GM20000 (cell line): Measurements from ENCODE around the gene CTNNBL1.

Source experiments
- DNase-seq: peaks from one replicate; pipeline ENCODE4 v3.0.0; 2012; ENCODE audit warnings: low spot score
- TF ChIP-seq, protein P1 (sequence below): IDR thresholded peaks from 2 replicates; pipeline ENCODE4 v1.5.1; 2012; ENCODE audit warnings: mild to moderate bottlenecking, control low read depth; ENCODE audit errors: extremely low read depth, missing control alignments

Gene CTNNBL1

DNA sequence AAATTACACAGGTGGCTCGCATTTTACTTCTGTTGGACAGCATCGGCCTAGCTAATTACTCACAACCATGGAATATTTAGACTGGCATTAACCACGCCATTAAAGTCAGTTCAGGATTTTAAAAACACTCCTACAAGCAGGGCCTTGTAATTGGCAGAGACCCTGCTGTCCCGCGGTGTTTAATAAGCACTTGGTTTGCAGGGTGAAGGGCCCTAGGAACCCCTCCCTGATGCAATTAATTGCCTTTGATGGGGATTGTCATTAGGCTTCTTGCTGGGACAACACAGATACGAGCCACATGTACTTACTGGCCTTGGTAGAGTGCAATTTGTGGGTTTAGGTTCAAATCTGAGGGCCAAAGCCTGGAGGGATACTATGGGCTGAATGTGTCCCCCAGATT lies 201.3 kb downstream of the CTNNBL1 start:
- no peak for DNase-seq

DNA sequence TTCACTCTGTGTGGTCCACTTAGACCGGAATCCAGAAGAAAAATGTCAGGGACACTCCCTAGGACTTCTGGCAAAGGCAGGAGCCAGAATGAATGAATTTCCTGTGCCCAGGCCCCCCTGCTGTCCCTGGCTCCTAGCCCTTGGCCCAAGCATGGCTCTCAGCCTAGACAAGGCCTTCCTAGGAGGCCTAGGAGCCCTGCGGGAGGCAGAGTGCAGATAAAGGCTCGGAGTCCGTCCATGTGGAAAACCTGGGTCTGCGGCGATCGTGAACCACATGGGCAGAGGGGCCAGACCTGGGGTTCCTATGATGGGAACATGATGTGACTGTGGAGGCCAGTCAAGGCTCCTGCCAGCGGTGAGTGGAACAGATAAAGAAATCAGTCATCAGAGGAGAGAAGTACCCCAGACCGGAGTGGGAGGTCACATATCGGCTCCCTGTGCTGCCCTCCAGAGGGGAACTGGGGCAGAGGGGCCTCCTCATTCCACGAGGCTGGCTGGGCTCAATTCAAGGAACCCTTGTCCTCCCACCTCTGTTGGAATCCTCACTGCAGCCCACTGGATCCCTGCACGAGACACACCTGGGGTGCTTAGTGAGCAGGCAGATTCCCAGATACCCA lies 203.2 kb downstream of the CTNNBL1 start:
- TF ChIP-seq, protein P1, sequence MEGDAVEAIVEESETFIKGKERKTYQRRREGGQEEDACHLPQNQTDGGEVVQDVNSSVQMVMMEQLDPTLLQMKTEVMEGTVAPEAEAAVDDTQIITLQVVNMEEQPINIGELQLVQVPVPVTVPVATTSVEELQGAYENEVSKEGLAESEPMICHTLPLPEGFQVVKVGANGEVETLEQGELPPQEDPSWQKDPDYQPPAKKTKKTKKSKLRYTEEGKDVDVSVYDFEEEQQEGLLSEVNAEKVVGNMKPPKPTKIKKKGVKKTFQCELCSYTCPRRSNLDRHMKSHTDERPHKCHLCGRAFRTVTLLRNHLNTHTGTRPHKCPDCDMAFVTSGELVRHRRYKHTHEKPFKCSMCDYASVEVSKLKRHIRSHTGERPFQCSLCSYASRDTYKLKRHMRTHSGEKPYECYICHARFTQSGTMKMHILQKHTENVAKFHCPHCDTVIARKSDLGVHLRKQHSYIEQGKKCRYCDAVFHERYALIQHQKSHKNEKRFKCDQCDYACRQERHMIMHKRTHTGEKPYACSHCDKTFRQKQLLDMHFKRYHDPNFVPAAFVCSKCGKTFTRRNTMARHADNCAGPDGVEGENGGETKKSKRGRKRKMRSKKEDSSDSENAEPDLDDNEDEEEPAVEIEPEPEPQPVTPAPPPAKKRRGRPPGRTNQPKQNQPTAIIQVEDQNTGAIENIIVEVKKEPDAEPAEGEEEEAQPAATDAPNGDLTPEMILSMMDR: no peak
- DNase-seq: no peak

More for the DNA sequence above, 201.3 kb downstream of the CTNNBL1 start:
- TF ChIP-seq, protein P1: no peak

DNA sequence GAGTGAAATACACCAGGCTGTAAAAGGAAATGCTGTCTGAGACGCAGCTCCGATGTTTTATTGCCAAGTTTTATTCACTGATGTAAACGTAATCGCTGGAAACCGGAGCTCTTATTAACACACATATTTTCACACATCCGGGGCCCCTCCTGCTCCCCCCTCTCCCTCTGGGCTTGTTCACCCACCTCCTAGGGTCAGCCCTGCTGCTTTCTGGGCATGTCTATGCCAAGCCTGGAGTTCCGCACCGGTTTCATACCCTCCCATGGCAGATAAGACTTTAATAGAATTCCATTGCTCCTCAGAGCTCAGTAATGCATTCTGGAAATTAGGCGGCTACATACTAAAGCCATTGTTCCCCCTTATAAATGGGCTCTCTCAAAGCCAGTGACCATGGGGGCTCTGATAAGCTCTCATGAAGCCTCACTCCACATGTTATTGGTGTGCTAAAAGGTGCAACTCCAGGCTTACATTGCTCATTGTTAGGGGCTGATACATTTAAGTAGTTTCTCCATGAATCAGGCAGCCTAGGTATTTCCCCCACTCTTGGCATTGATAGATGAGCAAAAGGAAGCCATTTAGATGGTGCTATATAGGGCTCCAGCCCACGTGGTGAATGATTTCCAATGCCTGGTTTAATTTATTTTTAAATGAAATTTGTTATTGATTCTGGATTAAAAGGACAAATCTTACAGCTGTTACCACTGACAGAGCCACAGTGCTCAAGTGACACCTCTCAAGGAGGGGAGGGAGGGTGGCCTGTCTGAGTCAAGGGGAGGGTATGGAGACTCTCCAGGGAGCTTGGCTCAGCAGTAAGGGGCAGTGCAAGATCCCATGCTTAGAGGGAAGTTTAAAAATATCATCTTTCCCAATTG lies 204.6 kb downstream of the CTNNBL1 start:
- TF ChIP-seq, protein P1: no peak
- no peak for DNase-seq

DNA sequence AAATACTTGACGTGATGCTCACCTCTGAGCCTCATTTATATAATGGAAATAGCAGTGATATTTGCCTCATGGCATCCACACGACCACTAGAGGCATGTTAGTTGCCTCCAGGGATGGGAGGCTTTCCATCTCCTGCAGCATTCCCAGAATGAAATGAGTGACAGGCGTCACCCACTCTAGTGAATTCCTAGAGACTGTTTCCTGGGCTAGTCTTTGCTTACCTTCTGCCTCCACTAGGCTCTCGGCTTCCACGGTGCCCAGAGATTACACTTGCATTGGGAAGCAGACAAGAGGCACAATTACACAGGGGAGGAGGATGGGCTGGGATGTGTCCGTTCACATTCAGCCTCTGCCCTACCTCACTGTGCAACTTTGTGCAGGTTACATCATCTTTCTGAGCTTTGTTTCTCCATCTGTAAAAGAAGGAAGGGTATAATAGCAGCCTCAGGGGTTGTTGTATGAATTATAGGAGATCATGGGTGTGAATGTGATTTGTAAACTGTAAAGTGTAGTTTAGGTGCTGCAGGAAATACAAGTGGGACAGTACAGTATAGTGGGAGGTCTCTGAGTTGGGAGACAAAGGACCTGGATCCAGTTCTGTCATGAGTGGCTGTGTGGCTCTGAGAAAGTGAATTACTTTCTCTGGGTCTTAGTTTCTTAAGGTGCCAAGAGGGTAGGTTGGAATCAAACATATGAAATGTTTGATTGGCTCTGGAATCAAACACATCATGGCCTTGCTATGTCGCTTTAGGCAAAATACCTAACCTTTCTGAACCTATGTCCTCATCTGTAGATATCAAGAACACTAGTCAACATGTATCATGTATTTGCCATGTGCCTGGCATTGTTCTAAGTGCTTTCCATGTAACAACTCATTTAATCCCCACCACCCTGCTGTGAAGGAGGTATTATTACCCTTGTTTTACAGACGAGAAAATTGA lies 205.5 kb downstream of the CTNNBL1 start:
- DNase-seq: no peak
- TF ChIP-seq, protein P1: no peak

DNA sequence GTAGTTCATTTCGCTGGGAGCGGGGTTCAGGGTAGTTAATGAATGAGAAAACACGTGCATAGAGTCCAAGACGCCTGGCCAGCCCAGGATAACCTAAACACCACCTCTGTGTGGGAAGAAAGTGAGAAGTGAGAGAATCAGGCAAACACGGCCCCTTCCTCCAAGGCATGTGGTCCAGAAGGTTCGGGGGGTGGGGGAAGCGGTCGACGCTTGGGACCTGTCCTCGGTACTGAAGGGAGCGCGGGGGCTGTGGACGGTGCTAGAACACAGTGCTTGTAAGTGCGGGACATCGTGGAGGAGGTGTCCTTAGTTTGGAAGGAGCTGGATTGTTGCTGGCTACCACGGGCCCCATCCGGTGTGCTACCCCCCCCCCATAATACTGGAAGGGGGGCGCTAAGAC lies 207.4 kb downstream of the CTNNBL1 start:
- TF ChIP-seq, protein P1: no peak

DNA sequence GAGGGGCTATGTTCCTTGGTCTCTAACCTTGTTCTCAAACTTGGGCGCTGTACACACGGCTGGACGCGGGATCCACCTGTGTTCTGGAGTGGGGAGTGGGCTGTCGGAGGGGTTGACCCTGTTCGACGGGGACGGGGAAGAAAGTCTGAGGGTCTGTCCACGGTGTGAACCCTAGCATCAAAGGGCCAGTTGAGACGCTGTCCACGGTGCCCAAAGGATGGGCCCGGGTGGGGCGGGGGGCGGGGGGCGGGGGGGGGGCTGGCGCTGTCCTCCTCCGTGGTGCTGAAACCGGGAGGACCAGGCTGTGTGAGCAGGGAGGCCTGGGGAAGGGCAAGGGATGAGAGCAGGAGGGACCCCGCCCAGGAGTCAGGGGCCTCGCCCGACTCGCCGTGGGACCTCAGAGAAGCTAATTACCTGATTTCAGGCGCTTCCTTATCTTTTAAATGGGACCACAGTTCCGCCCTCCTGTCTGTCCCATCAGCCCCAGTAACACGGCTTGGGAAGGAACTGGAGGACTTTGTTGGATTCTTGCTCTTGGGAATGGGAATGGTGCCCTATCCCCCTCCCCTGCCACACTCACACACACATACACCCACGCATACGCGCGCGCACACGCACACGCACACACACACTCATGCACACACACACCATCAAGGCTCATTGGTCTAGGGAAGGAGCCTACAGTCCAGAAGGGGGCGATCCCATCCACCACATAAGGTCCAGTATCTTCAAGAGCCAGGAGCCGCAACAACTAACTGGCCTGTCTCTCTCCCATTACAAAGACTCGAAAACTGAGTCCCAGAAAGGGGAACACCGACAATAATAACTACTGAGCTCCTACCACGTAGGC lies 208.0 kb downstream of the CTNNBL1 start:
- peak; percentile 89 for DNase-seq
- TF ChIP-seq, protein P1: peak; percentile 71

More for the DNA sequence above, 207.4 kb downstream of the CTNNBL1 start:
- no peak for DNase-seq
